PC-9 (cell line): ENCODE results near the gene CHRNA3. TPM values are rescaled to one million over a fixed set of nuclear protein-coding genes. Genes with fewer than 3 reads are reported as not detected.
"Not testable (repeated sequence)": the region's sequence is repeated elsewhere in the genome, so short reads cannot be mapped to it uniquely, and the experiment has no call there.

Experiments
- BruUV-seq: library from RNA; stranded (reverse); fragments of 400-500 nt; replicated peaks from 2 replicates; lab custom pipeline; 2021; lab: Mats Ljungman, UMichigan
- CTCF ChIA-PET: fragments of 300-600 bp; sonication (Branson Sonifier 250); formaldehyde crosslinking; loops from one replicate; lab custom pipeline; 2022; ENCODE audit warnings: antibody characterized with exemption; lab: Charles Lee
- POLR2A ChIA-PET: fragments of 300-600 bp; sonication (Branson Sonifier 250); formaldehyde crosslinking; loops from one replicate; lab custom pipeline; 2022; ENCODE audit warnings: antibody characterized with exemption; ENCODE audit not compliant: unreplicated experiment; lab: Charles Lee
- DNase-seq, 2 experiments: peaks; one replicate each; pipeline versions ENCODE4 v3.0.0 to v3.0.0-alpha.2; 2015 to 2022; ENCODE audit warnings: mixed read lengths in 1 of 2
- H2AFZ ChIP-seq: fragments of 200-600 bp; sonication (generic); 2 replicates; pipeline ENCODE4 v1.8.1; 2017; ENCODE audit warnings: antibody characterized with exemption
- H3F3A ChIP-seq: fragments of 200-600 bp; sonication (generic); 2 replicates; pipeline ENCODE4 v1.8.1; 2017; ENCODE audit warnings: antibody characterized with exemption, mild to moderate bottlenecking, low read depth; ENCODE audit not compliant: insufficient read depth
- H3K27ac ChIP-seq: fragments of 200-600 bp; sonication (generic); 2 replicates; pipeline ENCODE4 v1.6.1; 2016; ENCODE audit warnings: mixed run types
- H3K27me3 ChIP-seq: fragments of 200-600 bp; sonication (generic); 2 replicates; pipeline ENCODE4 v1.6.1; 2016; ENCODE audit warnings: low read depth, mixed run types; ENCODE audit not compliant: insufficient read depth
- H3K36me3 ChIP-seq: fragments of 200-600 bp; sonication (generic); 2 replicates; pipeline ENCODE4 v1.6.1; 2016; ENCODE audit warnings: low read depth, mixed run types
- H3K4me1 ChIP-seq: fragments of 200-600 bp; sonication (generic); replicated peaks from 2 replicates; pipeline ENCODE4 v1.6.1; 2016; ENCODE audit warnings: mixed run types; ENCODE audit not compliant: insufficient read depth
- H3K4me2 ChIP-seq: fragments of 200-600 bp; sonication (generic); 2 replicates; pipeline ENCODE4 v1.6.1; 2017; ENCODE audit warnings: mixed run types
- H3K4me3 ChIP-seq: fragments of 200-600 bp; sonication (generic); 2 replicates; pipeline ENCODE4 v1.6.1; 2016; ENCODE audit warnings: mixed run types
- H3K79me2 ChIP-seq: fragments of 200-600 bp; sonication (generic); 2 replicates; pipeline ENCODE4 v1.6.1; 2017; ENCODE audit warnings: low read depth, mixed run types
- H3K9me2 ChIP-seq: fragments of 200-600 bp; sonication (generic); 2 replicates; pipeline ENCODE4 v1.8.1; 2017; ENCODE audit warnings: mild to moderate bottlenecking; ENCODE audit not compliant: insufficient read depth
- H3K9me3 ChIP-seq: fragments of 200-600 bp; sonication (generic); 2 replicates; pipeline ENCODE4 v1.8.1; 2016; ENCODE audit warnings: low read depth; ENCODE audit not compliant: insufficient read depth
- H4K20me1 ChIP-seq: fragments of 200-600 bp; sonication (generic); 2 replicates; pipeline ENCODE4 v1.8.1; 2017; ENCODE audit not compliant: insufficient read depth
- EZH2 ChIP-seq: fragments of 200-600 bp; sonication (generic); IDR thresholded peaks from 2 replicates; pipeline ENCODE4 v1.8.0; 2017; ENCODE audit warnings: antibody characterized with exemption, low read depth
- intact Hi-C: fragments of 100-400 bp; cut with micrococcal nuclease; formaldehyde crosslinking; loops from one replicate; pipeline ENCODE4 v1.10.0; 2022; ENCODE audit not compliant: unreplicated experiment
- total RNA-seq: library from RNA; stranded (reverse); gene quantifications from 2 replicates; pipeline ENCODE4 v1.2.3, GENCODE V29; 2021
- TF ChIP-seq, protein P1 (sequence below): fragments of 200-600 bp; sonication (generic); conservative IDR thresholded peaks from 2 replicates; pipeline ENCODE4 v1.6.1; 2017; ENCODE audit warnings: mixed run types, antibody characterized with exemption, mild to moderate bottlenecking, moderate library complexity

The CHRNA3 gene
- total RNA-seq, 1 experiment from 2014 or later = not detected

DNA sequence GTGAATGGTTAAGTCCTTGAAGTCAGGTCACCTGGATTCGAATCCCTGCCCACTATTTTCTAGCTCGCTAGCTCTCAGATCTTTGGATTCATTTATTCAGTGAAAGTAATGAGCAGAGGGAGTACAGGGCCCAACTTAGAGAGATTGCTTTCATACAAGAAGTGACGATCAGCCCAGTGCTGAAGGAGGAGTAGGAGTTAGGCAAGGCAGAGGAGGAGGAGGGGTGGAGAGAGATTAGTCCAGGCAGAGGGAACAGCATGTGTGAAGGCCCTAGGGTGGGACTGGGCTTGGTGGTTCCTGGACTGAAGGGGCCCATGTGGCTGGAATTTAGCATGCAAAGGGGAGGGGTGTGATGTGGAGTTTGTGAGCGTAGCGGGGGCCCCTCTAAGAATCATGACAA is 59.3 kb downstream of the CHRNA3 start:
- POLR2A ChIA-PET = no interaction called here
- TF ChIP-seq, protein P1, sequence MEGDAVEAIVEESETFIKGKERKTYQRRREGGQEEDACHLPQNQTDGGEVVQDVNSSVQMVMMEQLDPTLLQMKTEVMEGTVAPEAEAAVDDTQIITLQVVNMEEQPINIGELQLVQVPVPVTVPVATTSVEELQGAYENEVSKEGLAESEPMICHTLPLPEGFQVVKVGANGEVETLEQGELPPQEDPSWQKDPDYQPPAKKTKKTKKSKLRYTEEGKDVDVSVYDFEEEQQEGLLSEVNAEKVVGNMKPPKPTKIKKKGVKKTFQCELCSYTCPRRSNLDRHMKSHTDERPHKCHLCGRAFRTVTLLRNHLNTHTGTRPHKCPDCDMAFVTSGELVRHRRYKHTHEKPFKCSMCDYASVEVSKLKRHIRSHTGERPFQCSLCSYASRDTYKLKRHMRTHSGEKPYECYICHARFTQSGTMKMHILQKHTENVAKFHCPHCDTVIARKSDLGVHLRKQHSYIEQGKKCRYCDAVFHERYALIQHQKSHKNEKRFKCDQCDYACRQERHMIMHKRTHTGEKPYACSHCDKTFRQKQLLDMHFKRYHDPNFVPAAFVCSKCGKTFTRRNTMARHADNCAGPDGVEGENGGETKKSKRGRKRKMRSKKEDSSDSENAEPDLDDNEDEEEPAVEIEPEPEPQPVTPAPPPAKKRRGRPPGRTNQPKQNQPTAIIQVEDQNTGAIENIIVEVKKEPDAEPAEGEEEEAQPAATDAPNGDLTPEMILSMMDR = no peak
- no peak for TF ChIP-seq EZH2
- H3F3A ChIP-seq = peaks cover 8% of the 10 kb centered on the region
- H3K9me2 ChIP-seq = no peaks in the 10 kb centered on the region
- no peaks in the 10 kb centered on the region for H3K79me2 ChIP-seq
- no peak overlapping the region for H3K27ac ChIP-seq
- H3K4me2 ChIP-seq = no peak overlapping the region
- peaks cover 2% of the 10 kb centered on the region; the same call in 1 of the 2 replicates for H4K20me1 ChIP-seq
- BruUV-seq = no TSS peak
- H3K4me1 ChIP-seq = peaks cover under 1% of the 10 kb centered on the region; the same call in 1 of the 2 replicates
- no peak for DNase-seq
- no peaks in the 10 kb centered on the region for H3K27me3 ChIP-seq
- no peaks in the 10 kb centered on the region for H3K36me3 ChIP-seq
- CTCF ChIA-PET = no interaction called here
- no peaks in the 10 kb centered on the region for H3K9me3 ChIP-seq
- intact Hi-C loops = no loop called here
- no peak overlapping the region for H3K4me3 ChIP-seq
- no peak overlapping the region for H2AFZ ChIP-seq

DNA sequence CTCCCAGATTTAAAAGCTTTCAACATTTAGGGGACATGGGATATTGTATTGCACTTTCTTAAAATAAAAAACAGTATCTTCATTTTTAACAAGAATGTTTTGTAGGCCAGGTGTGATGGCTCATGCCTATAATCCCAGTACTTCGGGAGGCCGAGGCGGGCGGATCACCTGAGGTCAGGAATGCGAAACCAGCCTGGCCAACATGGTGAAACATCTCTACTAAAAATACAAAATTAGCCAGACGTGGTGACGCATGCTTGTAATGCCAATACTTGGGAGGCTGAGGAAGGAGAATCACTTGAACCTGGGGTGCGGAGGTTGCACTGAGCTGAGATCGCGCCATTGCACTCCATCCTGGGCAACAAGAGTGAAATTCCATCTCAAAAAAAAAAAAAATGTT is 60.6 kb downstream of the CHRNA3 start:
- BruUV-seq, intact Hi-C loops: not testable (repeated sequence)

DNA sequence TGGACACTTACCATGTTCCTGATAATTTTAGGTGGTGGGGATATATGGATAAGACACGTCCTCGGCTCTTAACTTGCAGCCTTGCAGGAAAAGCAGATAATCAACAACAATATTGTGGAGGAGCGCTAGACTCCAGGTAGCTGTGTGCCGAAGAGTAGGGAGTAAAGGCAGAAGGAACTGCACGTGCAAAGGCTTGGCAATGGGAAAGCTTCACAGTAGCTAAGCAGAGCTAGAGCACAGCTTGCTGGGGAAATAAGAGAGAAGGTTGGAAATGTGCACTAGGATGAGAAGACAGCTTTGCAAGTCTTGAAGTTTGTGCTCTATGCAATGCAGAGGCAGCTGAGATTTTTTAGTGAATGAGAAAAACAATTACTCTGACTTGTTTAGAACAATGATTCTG is 68.2 kb downstream of the CHRNA3 start:
- intact Hi-C loops = no loop called here
- Histone ChIP-seq H3K79me2 (no peaks in the 10 kb centered on the region), H3K36me3 (peaks cover 19% of the 10 kb centered on the region), H4K20me1 (no peaks in the 10 kb centered on the region; the same call in 1 of the 2 replicates), H3K27me3 (no peaks in the 10 kb centered on the region), H3K9me3 (no peaks in the 10 kb centered on the region), H3F3A (peaks cover 25% of the 10 kb centered on the region; the same call in 1 of the 2 replicates), H3K9me2 (no peaks in the 10 kb centered on the region), H2AFZ (no peak overlapping the region), H3K4me1 (no peaks in the 10 kb centered on the region), H3K27ac (no peak overlapping the region), H3K4me2 (no peak overlapping the region), H3K4me3 (no peak overlapping the region)
- ChIA-PET POLR2A (interaction anchor here (0.6 kb wide), 1 partner anchor 12 kb away, joined by 8 read pairs; the partner anchor contains the start of gene PSMA4), CTCF (interaction anchor here (0.6 kb wide), 1 partner anchor 247 kb away, joined by 5 read pairs; no protein-coding TSS in a partner anchor)
- TF ChIP-seq, protein P1 = no peak
- no peak for TF ChIP-seq EZH2
- no TSS peak for BruUV-seq
- DNase-seq = no peak

More for the DNA sequence above, 60.6 kb downstream of the CHRNA3 start:
- H4K20me1 ChIP-seq, H3K79me2 ChIP-seq, H3F3A ChIP-seq, H3K36me3 ChIP-seq, H3K9me2 ChIP-seq, H3K4me3 ChIP-seq, H3K9me3 ChIP-seq, CTCF ChIA-PET, H3K4me2 ChIP-seq, H3K4me1 ChIP-seq, DNase-seq, H3K27ac ChIP-seq, H2AFZ ChIP-seq, H3K27me3 ChIP-seq: not testable (repeated sequence)
- POLR2A ChIA-PET = interaction anchor here (0.6 kb wide), 1 partner anchor 56 kb away, joined by 3 read pairs; no protein-coding TSS in a partner anchor

DNA sequence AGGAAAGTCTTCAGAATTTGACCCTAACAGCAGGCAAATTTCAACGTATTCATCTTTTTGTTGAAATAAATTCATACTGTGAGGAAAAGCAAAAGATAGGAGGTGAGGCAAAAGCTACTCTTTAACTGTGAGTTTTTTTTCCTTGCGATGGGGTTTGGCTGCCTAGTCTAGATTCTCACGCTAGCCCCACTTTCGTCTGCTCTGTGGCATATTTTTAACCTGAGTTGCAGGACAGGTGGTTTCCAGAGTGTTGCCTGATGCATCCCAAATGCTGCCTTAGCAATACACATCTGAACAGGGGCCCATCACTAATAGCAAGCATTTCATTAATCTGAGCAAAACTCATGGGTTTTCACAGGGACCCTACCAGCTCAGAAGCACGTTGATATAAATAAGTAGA is 68.9 kb downstream of the CHRNA3 start:
- H3F3A ChIP-seq = peaks cover 25% of the 10 kb centered on the region; the same call in 1 of the 2 replicates
- peaks cover 26% of the 10 kb centered on the region for H3K36me3 ChIP-seq
- no peaks in the 10 kb centered on the region for H3K9me2 ChIP-seq
- H3K27ac ChIP-seq = no peak overlapping the region
- ChIA-PET CTCF (no interaction called here), POLR2A (interaction anchor here (0.7 kb wide), 1 partner anchor 9 kb away, joined by 3 read pairs; no protein-coding TSS in a partner anchor)
- H3K4me1 ChIP-seq = no peaks in the 10 kb centered on the region
- H3K4me3 ChIP-seq = no peak overlapping the region
- BruUV-seq = no TSS peak
- H3K9me3 ChIP-seq = no peaks in the 10 kb centered on the region
- H2AFZ ChIP-seq = no peak overlapping the region
- DNase-seq = no peak
- intact Hi-C loops = no loop called here
- H3K27me3 ChIP-seq = no peaks in the 10 kb centered on the region
- TF ChIP-seq, protein P1 = no peak
- TF ChIP-seq EZH2 = no peak
- no peak overlapping the region for H3K4me2 ChIP-seq
- no peaks in the 10 kb centered on the region; the same call in 1 of the 2 replicates for H4K20me1 ChIP-seq
- no peaks in the 10 kb centered on the region for H3K79me2 ChIP-seq
